HL-60 (cell line): ENCODE data around the gene MACROD1.

Experiments used
- DNase-seq, 2 experiments: peaks; one replicate each; pipeline ENCODE4 v3.0.0-alpha.2; 2010 to 2020; ENCODE audit warnings: low read depth in 1 of 2, low spot score in 1 of 2
- H3K27ac ChIP-seq: fragments of 250-450 bp; sonication (Bioruptor Pico); replicated peaks from 2 replicates; pipeline ENCODE4 v1.5.1; 2020; ENCODE audit warnings: mild to moderate bottlenecking, moderate library complexity
- H3K27me3 ChIP-seq: fragments of 250-450 bp; sonication (Bioruptor Pico); 2 replicates; pipeline ENCODE4 v1.5.1; 2021; ENCODE audit warnings: mild to moderate bottlenecking, moderate library complexity; ENCODE audit not compliant: insufficient read depth, poor library complexity, severe bottlenecking
- H3K4me3 ChIP-seq: replicated peaks from 2 replicates; pipeline ENCODE4 v1.5.1; 2011; ENCODE audit warnings: mild to moderate bottlenecking, control low read depth, low read length; ENCODE audit not compliant: insufficient read depth
- GABPA ChIP-seq: IDR thresholded peaks from 2 replicates; pipeline ENCODE4 v1.6.1; 2012; ENCODE audit warnings: low read depth
- POLR2AphosphoS5 ChIP-seq: IDR thresholded peaks from 2 replicates; pipeline ENCODE4 v1.6.1; 2012; ENCODE audit warnings: low read depth
- SPI1 ChIP-seq: IDR thresholded peaks from 2 replicates; pipeline ENCODE4 v1.6.1; 2012; ENCODE audit warnings: low read depth, mild to moderate bottlenecking, borderline replicate concordance
- TF ChIP-seq, protein P1 (sequence below): IDR thresholded peaks from one replicate; pipeline ENCODE4 v1.5.1; 2011; ENCODE audit warnings: low read length, control low read depth, inconsistent platforms; ENCODE audit not compliant: insufficient read depth
- TF ChIP-seq, protein P2 (sequence below): IDR thresholded peaks from 2 replicates; pipeline ENCODE4 v1.6.1; 2012; ENCODE audit warnings: low read depth; ENCODE audit not compliant: insufficient replicate concordance

The MACROD1 gene

DNA sequence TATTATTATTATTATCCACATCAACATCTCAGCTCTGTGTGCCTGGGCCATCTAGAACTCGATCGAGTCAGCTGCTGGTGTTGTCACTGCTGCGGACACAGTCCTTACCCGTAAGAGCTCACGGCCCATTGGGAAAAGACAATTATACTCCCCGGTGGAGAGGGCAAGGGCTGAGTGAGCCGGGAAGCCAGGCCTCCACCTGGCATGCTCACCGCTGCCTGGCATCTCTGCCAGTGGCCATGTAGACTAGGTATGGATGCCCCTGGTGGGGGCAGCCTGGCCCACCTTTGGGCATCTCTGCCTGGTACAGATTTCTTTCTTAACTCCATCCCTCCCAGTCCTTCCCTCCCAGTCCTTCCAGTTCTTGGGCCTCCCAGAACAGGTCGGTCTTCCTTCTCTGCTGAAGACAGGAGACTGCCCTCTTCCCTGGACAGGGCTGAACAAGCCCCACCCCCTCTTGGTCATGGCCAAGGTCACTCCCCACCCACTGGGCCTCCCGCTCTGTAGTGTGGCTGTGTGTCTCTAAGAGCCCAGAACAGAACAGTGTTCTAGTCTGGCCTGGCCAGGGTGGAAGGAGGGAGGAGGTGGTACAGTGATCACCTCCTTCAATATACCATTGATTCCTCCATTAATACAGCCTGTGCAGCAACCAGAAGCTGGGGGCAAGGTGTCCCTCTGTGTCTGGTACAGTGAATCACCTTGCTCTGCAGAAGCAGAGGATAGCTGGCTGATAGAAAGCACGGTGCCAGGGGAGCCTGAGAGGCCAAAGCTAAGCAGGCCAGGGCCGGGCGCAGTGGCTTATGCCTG is 72.5 kb downstream of the MACROD1 start:
- TF ChIP-seq SPI1 (no peak), POLR2AphosphoS5 (no peak), GABPA (no peak)
- TF ChIP-seq, protein P1, sequence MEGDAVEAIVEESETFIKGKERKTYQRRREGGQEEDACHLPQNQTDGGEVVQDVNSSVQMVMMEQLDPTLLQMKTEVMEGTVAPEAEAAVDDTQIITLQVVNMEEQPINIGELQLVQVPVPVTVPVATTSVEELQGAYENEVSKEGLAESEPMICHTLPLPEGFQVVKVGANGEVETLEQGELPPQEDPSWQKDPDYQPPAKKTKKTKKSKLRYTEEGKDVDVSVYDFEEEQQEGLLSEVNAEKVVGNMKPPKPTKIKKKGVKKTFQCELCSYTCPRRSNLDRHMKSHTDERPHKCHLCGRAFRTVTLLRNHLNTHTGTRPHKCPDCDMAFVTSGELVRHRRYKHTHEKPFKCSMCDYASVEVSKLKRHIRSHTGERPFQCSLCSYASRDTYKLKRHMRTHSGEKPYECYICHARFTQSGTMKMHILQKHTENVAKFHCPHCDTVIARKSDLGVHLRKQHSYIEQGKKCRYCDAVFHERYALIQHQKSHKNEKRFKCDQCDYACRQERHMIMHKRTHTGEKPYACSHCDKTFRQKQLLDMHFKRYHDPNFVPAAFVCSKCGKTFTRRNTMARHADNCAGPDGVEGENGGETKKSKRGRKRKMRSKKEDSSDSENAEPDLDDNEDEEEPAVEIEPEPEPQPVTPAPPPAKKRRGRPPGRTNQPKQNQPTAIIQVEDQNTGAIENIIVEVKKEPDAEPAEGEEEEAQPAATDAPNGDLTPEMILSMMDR = no peak
- TF ChIP-seq, protein P2, sequence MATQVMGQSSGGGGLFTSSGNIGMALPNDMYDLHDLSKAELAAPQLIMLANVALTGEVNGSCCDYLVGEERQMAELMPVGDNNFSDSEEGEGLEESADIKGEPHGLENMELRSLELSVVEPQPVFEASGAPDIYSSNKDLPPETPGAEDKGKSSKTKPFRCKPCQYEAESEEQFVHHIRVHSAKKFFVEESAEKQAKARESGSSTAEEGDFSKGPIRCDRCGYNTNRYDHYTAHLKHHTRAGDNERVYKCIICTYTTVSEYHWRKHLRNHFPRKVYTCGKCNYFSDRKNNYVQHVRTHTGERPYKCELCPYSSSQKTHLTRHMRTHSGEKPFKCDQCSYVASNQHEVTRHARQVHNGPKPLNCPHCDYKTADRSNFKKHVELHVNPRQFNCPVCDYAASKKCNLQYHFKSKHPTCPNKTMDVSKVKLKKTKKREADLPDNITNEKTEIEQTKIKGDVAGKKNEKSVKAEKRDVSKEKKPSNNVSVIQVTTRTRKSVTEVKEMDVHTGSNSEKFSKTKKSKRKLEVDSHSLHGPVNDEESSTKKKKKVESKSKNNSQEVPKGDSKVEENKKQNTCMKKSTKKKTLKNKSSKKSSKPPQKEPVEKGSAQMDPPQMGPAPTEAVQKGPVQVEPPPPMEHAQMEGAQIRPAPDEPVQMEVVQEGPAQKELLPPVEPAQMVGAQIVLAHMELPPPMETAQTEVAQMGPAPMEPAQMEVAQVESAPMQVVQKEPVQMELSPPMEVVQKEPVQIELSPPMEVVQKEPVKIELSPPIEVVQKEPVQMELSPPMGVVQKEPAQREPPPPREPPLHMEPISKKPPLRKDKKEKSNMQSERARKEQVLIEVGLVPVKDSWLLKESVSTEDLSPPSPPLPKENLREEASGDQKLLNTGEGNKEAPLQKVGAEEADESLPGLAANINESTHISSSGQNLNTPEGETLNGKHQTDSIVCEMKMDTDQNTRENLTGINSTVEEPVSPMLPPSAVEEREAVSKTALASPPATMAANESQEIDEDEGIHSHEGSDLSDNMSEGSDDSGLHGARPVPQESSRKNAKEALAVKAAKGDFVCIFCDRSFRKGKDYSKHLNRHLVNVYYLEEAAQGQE = no peak
- Histone ChIP-seq H3K27ac (peak overlapping the region; percentile 37; the same call in 1 of the 2 replicates), H3K4me3 (no peak overlapping the region), H3K27me3 (no peaks in the 10 kb centered on the region)
- no peak for DNase-seq

DNA sequence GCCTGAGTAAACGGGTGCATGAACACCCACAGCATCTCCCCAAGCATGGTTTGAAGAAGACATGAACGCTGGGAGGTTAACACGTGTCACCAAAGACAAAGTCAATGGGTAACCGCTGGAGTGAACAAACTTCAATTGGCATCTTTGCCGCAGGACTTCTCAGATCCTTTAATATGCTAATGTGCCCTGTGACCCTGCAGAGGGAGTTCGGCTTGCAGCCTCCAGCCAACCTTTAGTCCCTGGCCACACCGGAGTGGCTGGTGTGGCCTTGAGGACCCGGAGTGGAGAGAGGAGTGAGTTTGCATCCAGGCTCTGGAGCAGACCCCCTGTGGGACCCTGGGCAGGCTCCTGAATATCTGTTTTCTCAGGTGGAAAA is 73.2 kb downstream of the MACROD1 start:
- Histone ChIP-seq H3K27ac (no peak overlapping the region), H3K27me3 (no peaks in the 10 kb centered on the region), H3K4me3 (no peak overlapping the region)
- TF ChIP-seq POLR2AphosphoS5 = no peak
- TF ChIP-seq, protein P2 = no peak
- no peak for TF ChIP-seq SPI1
- TF ChIP-seq, protein P1 = no peak
- TF ChIP-seq GABPA = no peak
- DNase-seq = no peak

DNA sequence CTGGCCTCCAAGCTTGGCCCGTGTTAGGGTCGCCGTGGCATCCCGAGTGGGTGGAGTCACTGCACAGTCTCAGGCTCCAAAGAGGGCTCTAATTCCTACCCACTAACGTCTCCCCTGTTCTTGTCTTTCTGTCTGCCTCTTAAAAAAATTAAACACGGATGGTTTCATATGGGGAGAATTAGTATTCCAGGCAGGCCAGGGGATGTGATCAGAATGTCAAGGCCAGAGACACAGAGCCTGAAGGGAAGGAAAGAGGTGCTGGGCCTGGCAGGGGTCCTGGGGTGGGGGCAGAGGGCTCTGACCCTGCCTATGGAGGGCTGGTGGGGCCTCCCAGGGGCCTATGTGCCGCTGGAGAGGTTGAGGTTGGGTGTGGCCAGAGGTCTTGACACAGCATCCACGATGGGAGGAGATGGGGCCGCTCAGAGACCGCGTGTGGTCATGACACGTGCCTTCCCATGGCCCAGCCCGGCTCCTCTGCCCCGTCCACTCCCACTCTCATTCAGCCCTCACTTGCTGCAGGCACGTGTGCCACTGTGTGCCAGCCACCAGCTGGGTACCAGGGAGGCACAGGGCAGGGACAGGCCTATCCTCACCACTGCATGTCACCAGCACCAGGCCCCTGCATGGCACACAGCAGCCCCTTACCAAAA is 73.7 kb downstream of the MACROD1 start:
- H3K27ac ChIP-seq = no peak overlapping the region
- no peaks in the 10 kb centered on the region for H3K27me3 ChIP-seq
- peak in 1 of 2 experiments; percentile 23 for DNase-seq

More for the DNA sequence above, 73.7 kb downstream of the MACROD1 start:
- H3K4me3 ChIP-seq = no peak overlapping the region
- TF ChIP-seq SPI1 = no peak
- no peak for TF ChIP-seq POLR2AphosphoS5
- TF ChIP-seq GABPA = no peak
- TF ChIP-seq, protein P2 = no peak
- TF ChIP-seq, protein P1 = no peak
